ENCODE data around the gene TBC1D7. TPM values are rescaled to one million over a fixed set of nuclear protein-coding genes. Genes with fewer than 3 reads are reported as not detected.

The TBC1D7 gene
- total RNA-seq, 1 donor from 2014 or later, result 28.7 TPM

GRCh38 chr6:13263669-13264068, 64.7 kb downstream of the TBC1D7 start:
- no peak overlapping the region for H3K27ac Mint-ChIP-seq
- H3K4me3 Mint-ChIP-seq, result no peak overlapping the region
- peaks cover 13% of the 10 kb centered on the region for H3K4me1 Mint-ChIP-seq (ENCODE audit: unreplicated experiment)
- H3K27me3 Mint-ChIP-seq, result no peaks in the 10 kb centered on the region
- DNase-seq (ENCODE audit: extremely low spot score, unreplicated experiment), result no peak
- no peak for TF ChIP-seq CTCF (conservative IDR thresholded peaks at IDR 0.05)
- H3K36me3 Mint-ChIP-seq, result peaks cover 13% of the 10 kb centered on the region
- H3K9me3 Mint-ChIP-seq, result no peaks in the 10 kb centered on the region

- Mint-ChIP-seq H3K4me1 (ENCODE audit: unreplicated experiment) (peaks cover 12% of the 10 kb centered on the region), H3K27ac (no peak overlapping the region), H3K36me3 (peaks cover 13% of the 10 kb centered on the region), H3K27me3 (no peaks in the 10 kb centered on the region), H3K9me3 (no peaks in the 10 kb centered on the region), H3K4me3 (no peak overlapping the region)
- no peak for TF ChIP-seq CTCF (conservative IDR thresholded peaks at IDR 0.05)
- DNase-seq (ENCODE audit: extremely low spot score, unreplicated experiment), result no peak
These were observed 65.8 kb downstream of the TBC1D7 start for GRCh38 chr6:13262302-13263230.

GRCh38 chr6:13261464-13261994, 66.8 kb downstream of the TBC1D7 start:
- no peaks in the 10 kb centered on the region for H3K9me3 Mint-ChIP-seq
- no peak overlapping the region for H3K4me3 Mint-ChIP-seq
- H3K4me1 Mint-ChIP-seq (ENCODE audit: unreplicated experiment), result peaks cover 12% of the 10 kb centered on the region
- no peak overlapping the region for H3K27ac Mint-ChIP-seq
- no peak for DNase-seq (ENCODE audit: extremely low spot score, unreplicated experiment)
- H3K36me3 Mint-ChIP-seq, result peaks cover 5% of the 10 kb centered on the region
- no peaks in the 10 kb centered on the region for H3K27me3 Mint-ChIP-seq
- no peak for TF ChIP-seq CTCF (conservative IDR thresholded peaks at IDR 0.05)

GRCh38 chr6:13260831-13261230, 67.5 kb downstream of the TBC1D7 start:
- no peak for DNase-seq (ENCODE audit: extremely low spot score, unreplicated experiment)
- no peaks in the 10 kb centered on the region for H3K9me3 Mint-ChIP-seq
- TF ChIP-seq CTCF (conservative IDR thresholded peaks at IDR 0.05), result no peak
- H3K4me1 Mint-ChIP-seq (ENCODE audit: unreplicated experiment), result peaks cover 12% of the 10 kb centered on the region
- H3K36me3 Mint-ChIP-seq, result peaks cover 2% of the 10 kb centered on the region
- no peak overlapping the region for H3K27ac Mint-ChIP-seq
- no peaks in the 10 kb centered on the region for H3K27me3 Mint-ChIP-seq
- H3K4me3 Mint-ChIP-seq, result no peak overlapping the region

GRCh38 chr6:13260101-13260598, 68.2 kb downstream of the TBC1D7 start:
- peaks cover 12% of the 10 kb centered on the region for H3K4me1 Mint-ChIP-seq (ENCODE audit: unreplicated experiment)
- DNase-seq (ENCODE audit: extremely low spot score, unreplicated experiment), result no peak
- no peak for TF ChIP-seq CTCF (conservative IDR thresholded peaks at IDR 0.05)
- H3K27ac Mint-ChIP-seq, result no peak overlapping the region
- no peaks in the 10 kb centered on the region for H3K27me3 Mint-ChIP-seq
- H3K9me3 Mint-ChIP-seq, result peaks cover 2% of the 10 kb centered on the region
- no peak overlapping the region for H3K4me3 Mint-ChIP-seq
- no peaks in the 10 kb centered on the region for H3K36me3 Mint-ChIP-seq

All from type B pancreatic cell (in vitro differentiated cells).